HEK293 (cell line): ENCODE data around the gene ATP8B4.

Experiments
- CTCF ChIP-seq: fragments of 450-650 bp; formaldehyde crosslinking; IDR thresholded peaks from 2 replicates; pipeline ENCODE4 v1.5.1; 2016; ENCODE audit warnings: missing biosample characterization, missing genetic modification characterization
- PATZ1 ChIP-seq: fragments of 450-650 bp; formaldehyde crosslinking; IDR thresholded peaks from 2 replicates; pipeline ENCODE4 v1.5.1; 2016; ENCODE audit warnings: missing biosample characterization, missing genetic modification characterization
- ZBTB11 ChIP-seq: fragments of 450-650 bp; formaldehyde crosslinking; conservative IDR thresholded peaks from 2 replicates; pipeline ENCODE4 v1.5.1; 2016; ENCODE audit warnings: low read depth, missing biosample characterization, missing genetic modification characterization
- ZBTB49 ChIP-seq: fragments of 450-650 bp; formaldehyde crosslinking; IDR thresholded peaks from 2 replicates; pipeline ENCODE4 v1.5.1; 2016; ENCODE audit warnings: missing biosample characterization, missing genetic modification characterization, low read depth
- ZBTB7A ChIP-seq: fragments of 450-650 bp; formaldehyde crosslinking; IDR thresholded peaks from 2 replicates; pipeline ENCODE4 v1.5.1; 2016; ENCODE audit warnings: low read depth, missing biosample characterization, missing genetic modification characterization
- ZFP69B ChIP-seq: fragments of 450-650 bp; formaldehyde crosslinking; IDR thresholded peaks from 2 replicates; pipeline ENCODE4 v1.5.1; 2016; ENCODE audit warnings: missing biosample characterization, missing genetic modification characterization
- ZNF175 ChIP-seq: fragments of 450-650 bp; formaldehyde crosslinking; IDR thresholded peaks from 2 replicates; pipeline ENCODE4 v1.5.1; 2016; ENCODE audit warnings: missing biosample characterization, missing genetic modification characterization
- ZNF274 ChIP-seq, 2 experiments: fragments of 200-500 bp in 1 of 2; fragments of 450-650 bp in 1 of 2; sonication (Bioruptor generic) in 1 of 2; formaldehyde crosslinking in 1 of 2; IDR thresholded peaks; 2 replicates each; pipeline versions ENCODE4 v1.5.1 to v1.6.1; 2014 to 2016; ENCODE audit warnings: borderline replicate concordance in 1 of 2, inconsistent platforms in 1 of 2, low read length in 1 of 2, missing biosample characterization in 1 of 2, missing genetic modification characterization in 1 of 2
- ZNF426 ChIP-seq: fragments of 450-650 bp; formaldehyde crosslinking; IDR thresholded peaks from 2 replicates; pipeline ENCODE4 v1.5.1; 2017; ENCODE audit warnings: missing biosample characterization, missing genetic modification characterization, mild to moderate bottlenecking, inconsistent platforms, moderate library complexity
- ZNF433 ChIP-seq: fragments of 450-650 bp; formaldehyde crosslinking; IDR thresholded peaks from 2 replicates; pipeline ENCODE4 v1.5.1; 2016; ENCODE audit warnings: missing biosample characterization, missing genetic modification characterization, low read depth
- ZNF704 ChIP-seq: fragments of 450-650 bp; formaldehyde crosslinking; IDR thresholded peaks from 2 replicates; pipeline ENCODE4 v1.5.1; 2016; ENCODE audit warnings: missing biosample characterization, missing genetic modification characterization
- ZNF76 ChIP-seq: fragments of 450-650 bp; formaldehyde crosslinking; IDR thresholded peaks from 2 replicates; pipeline ENCODE4; 2016; ENCODE audit warnings: low read depth, missing biosample characterization, missing genetic modification characterization, borderline replicate concordance
- ZSCAN4 ChIP-seq: fragments of 450-650 bp; formaldehyde crosslinking; IDR thresholded peaks from 2 replicates; pipeline ENCODE4 v1.5.1; 2017; ENCODE audit warnings: missing biosample characterization, missing genetic modification characterization

- TF ChIP-seq ZBTB7A (tag by site-specific recombination) (no peak), ZNF426 (no peak), ZNF175 (tag by site-specific recombination) (no peak), PATZ1 (tag by site-specific recombination) (no peak), ZBTB49 (tag by site-specific recombination) (no peak), ZNF76 (tag by site-specific recombination) (no peak), ZBTB11 (tag by site-specific recombination) (no peak), ZSCAN4 (tag by site-specific recombination) (no peak), CTCF (tag by site-specific recombination) (no peak), ZNF704 (no peak), ZNF433 (tag by site-specific recombination) (no peak), ZFP69B (no peak), ZNF274 (IDR thresholded peaks at IDR 0.05; ENCODE audit: low read length) (no peak), ZNF274 (tag by site-specific recombination; IDR thresholded peaks at IDR 0.05; ENCODE audit: borderline replicate concordance) (no peak)
These were observed 129.5 kb downstream of the ATP8B4 start for GRCh38 chr15:49989498-49989897.
